Stimulated activated CD8-positive, alpha-beta memory T cell treated with anti-CD3 and anti-CD28 coated beads, Interleukin-7, amount 100 ng/mL, for 1 hour (primary cell): ENCODE measurements around the gene CFAP161.
"Not testable (repeated sequence)": the region's sequence is repeated elsewhere in the genome, so short reads cannot be mapped to it uniquely, and the experiment has no call there.

Source experiments
- DNase-seq, 2 donors: peaks; one replicate each; pipeline ENCODE4 v3.0.0-alpha.2; 2020; ENCODE audit warnings: low read depth in 2 of 2

CFAP161 gene

GRCh38 chr15:81107889-81108288 is 26.2 kb upstream of the CFAP161 start:
- DNase-seq = no peak

DNA sequence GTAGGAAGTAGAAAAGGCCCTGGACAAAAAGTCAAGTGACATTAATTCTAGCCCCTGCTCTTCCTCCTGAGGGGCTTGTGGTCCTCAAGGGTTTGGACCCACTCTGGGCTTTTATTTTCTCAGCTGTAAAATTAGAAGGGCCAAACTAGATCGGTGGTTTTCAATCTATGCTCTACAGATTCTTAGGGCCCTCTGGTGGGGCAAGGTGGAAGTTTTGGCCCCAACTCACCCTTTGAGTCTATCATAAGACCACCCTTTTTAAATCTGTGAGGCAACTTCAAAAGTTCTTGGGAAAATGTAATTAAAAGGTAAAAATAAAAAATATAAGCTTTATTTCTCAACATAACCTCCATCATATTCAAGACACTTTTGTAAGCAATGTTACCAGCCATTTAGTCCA is 25.6 kb upstream of the CFAP161 start:
- DNase-seq = no peak

GRCh38 chr15:81111018-81111417 is 23.1 kb upstream of the CFAP161 start:
- no peak for DNase-seq

- no peak for DNase-seq
These were observed 22.3 kb upstream of the CFAP161 start for GRCh38 chr15:81111510-81112470.

GRCh38 chr15:81113204-81113657 is 20.8 kb upstream of the CFAP161 start:
- no peak for DNase-seq

- no peak for DNase-seq
These were observed 20.2 kb upstream of the CFAP161 start for GRCh38 chr15:81113861-81114291.

- no peak for DNase-seq
These were observed 18.8 kb upstream of the CFAP161 start for GRCh38 chr15:81115054-81115939.

- no peak for DNase-seq
These were observed 16.9 kb upstream of the CFAP161 start for GRCh38 chr15:81117136-81117535.

- no peak for DNase-seq
These were observed 16.5 kb upstream of the CFAP161 start for GRCh38 chr15:81117581-81117980.

DNA sequence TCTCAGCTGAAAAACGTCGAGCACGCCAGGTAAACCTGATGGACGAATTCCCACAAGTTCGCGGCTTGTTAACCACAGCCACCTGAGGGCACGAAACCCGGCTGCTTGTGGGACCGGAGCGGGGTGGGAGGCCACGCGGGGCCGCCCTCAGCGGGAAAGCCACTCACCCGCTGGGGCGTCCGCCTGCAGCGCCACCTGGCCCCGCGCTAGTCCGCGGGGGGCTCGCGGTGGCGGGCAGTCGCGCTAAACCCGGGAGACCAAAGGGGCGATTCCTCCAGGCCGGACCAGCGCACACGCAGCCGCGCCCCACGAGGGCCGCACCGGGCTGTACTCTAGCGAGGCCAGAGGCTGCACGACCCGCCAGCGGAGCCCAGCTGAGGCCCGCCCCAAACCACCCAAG is 15.7 kb upstream of the CFAP161 start:
- no peak for DNase-seq

DNA sequence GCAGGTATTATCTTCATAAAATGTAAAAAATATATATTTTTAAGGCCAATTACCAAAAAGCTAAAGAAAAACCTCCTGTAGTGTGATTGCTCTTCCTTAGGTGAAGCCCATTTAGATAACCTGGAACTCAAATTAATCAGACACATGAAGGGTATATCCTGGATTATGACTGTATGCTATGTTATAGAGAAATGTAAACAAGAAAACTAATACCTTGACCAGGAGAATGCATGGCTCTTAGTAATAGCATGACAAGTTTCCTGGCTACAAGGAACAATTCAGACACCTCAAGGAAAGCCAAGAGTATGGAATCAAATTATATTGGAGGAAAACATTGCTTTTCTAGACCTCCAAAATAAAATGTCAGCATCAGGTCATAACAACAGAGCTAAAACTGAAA is 14.0 kb upstream of the CFAP161 start:
- no peak for DNase-seq

DNA sequence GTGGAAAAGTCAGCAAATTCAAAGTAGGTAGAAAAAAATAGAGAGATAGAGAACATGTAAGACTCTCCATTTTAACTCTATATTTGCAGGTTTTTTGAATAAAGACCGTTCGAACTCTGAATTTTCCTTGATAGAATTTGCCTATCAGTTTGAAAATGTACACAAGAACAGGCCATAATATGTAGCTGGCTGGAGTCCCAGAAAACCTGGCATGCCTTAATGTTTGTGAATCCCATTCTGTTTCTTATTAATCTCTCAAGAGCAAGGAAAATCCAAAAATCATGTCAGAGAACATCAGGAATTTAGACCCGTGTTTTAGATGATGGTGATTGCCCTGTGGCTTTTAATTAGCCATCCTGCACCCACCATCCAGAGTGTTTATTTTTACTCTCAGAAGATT is 7.2 kb upstream of the CFAP161 start:
- DNase-seq = no peak

DNA sequence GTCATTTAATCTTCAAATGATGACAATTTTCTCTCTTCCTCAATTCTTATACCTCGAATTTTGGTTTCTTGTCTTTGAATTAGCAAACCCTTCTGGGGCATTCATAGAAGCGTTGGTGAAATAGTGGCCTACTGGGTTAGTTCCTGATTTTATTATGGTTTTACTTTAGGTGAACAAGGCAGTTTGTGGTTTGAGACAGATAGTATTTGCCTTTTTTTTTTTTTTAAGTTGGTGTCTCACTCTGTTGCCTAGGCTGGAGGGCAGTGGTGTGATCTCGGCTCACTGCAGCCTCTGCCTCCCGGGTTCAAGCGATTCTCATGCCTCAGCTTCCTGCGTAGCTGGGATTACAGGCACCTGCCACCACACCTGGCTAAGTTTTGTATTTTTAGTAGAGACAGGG is 7.4 kb downstream of the CFAP161 start:
- DNase-seq = not testable (repeated sequence)

DNA sequence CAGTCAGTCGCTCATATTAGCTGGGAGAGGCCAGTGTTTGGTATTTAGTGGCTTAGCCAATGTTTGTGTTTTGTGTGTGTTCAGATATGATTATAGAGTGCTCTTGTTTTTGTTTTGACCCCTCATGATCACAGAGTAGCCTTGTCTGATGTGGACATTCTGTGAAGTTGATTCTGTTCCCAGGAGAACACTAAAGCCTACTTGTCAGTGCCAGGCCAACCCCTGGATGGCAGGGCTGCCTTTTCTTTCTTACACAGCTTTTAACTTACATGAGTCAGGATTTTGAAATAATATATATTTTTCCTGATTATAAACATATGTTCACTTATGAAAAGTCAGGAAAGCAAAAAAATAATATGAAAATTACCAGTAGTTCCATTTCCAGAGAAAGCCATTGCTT is 11.9 kb downstream of the CFAP161 start:
- DNase-seq = no peak

DNA sequence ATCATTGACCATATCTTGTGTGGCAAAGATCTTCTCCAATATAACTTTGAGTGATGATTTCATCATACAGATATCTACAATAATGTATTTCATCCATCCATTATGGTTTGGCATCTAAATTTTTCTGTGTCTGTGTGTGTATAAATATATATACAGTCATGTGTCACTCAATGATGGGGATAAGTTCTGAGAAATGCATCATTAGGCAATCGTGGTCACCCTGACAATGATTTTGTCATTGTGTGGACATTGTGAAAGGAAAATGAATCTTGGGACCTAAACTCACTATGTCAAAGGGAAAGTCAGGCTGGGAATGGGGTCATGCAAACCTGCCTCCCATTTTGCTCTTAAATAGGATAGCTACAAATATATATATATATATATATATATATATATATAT is 12.4 kb downstream of the CFAP161 start:
- no peak for DNase-seq

DNA sequence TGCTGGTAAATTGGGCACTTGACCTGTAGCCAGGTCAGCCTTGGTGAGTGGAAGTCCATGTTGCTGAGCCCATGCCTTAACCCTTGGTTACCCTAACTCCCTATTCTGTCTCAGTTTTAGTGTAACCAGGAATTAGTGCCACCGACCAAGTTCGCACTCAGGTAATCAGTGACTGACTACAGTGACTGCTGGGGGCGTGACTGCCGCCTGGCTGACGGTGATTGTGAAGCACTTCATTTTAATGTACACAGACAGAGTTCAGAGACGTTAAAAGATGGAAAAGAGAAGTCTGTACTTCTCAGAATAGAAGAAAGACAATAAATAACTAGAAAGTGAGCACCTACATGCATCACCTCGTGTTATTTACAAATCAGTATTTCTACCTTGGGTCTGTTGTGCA is 17.3 kb downstream of the CFAP161 start:
- no peak for DNase-seq

DNA sequence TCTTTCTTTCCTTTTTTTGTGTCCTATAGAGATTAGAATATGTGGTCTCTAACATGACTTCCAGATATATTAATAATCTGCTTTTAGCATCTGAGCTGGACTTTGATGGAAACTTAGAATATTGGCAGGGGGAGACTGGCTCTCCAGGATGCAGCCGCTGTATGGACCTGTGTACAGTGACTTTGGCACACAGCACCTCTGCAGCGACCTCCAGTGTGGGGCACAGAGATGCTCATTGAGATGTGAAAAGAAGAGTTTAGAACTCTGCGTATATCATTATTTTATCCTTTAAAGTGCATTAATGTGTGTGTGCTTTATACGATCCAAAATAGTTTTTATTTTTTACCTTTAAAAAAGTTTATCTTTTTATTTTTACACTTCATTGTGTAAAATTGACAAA is 18.3 kb downstream of the CFAP161 start:
- DNase-seq = no peak

GRCh38 chr15:81152799-81153198 is 18.7 kb downstream of the CFAP161 start:
- DNase-seq = no peak

- DNase-seq = no peak
These were observed 21.5 kb downstream of the CFAP161 start for GRCh38 chr15:81155375-81156218.

- no peak for DNase-seq
These were observed 22.3 kb downstream of the CFAP161 start for GRCh38 chr15:81156324-81156723.

- no peak for DNase-seq
These were observed 23.3 kb downstream of the CFAP161 start for GRCh38 chr15:81157195-81157938.
